HG02759 (cell line): ENCODE measurements around the gene STAT4.

Source experiments
- ATAC-seq: cut with Tn5 transposase; IDR thresholded peaks from one replicate; pipeline ENCODE4 v1.9.1; 2021; ENCODE audit warnings: mild to moderate bottlenecking, moderate library complexity; ENCODE audit not compliant: unreplicated experiment

Gene STAT4

GRCh38 chr2:191149391-191149790 is 1.4 kb downstream of the STAT4 start:
- no peak for ATAC-seq

- no peak for ATAC-seq
Observed at GRCh38 chr2:191148791-191149190, 2.0 kb downstream of the STAT4 start.

GRCh38 chr2:191148281-191148680 is 2.5 kb downstream of the STAT4 start:
- no peak for ATAC-seq

- ATAC-seq: no peak
Observed at GRCh38 chr2:191145769-191146471, 4.9 kb downstream of the STAT4 start.

- no peak for ATAC-seq
Observed at GRCh38 chr2:191144217-191144616, 6.6 kb downstream of the STAT4 start.

GRCh38 chr2:191143791-191144190 is 7.0 kb downstream of the STAT4 start:
- no peak for ATAC-seq

GRCh38 chr2:191128911-191129304 is 21.9 kb downstream of the STAT4 start:
- no peak for ATAC-seq

GRCh38 chr2:191128172-191128910 is 22.5 kb downstream of the STAT4 start:
- no peak for ATAC-seq

GRCh38 chr2:191127235-191127634 is 23.6 kb downstream of the STAT4 start:
- ATAC-seq: no peak

GRCh38 chr2:191126386-191127085 is 24.3 kb downstream of the STAT4 start:
- ATAC-seq: no peak

GRCh38 chr2:191125646-191126045 is 25.1 kb downstream of the STAT4 start:
- no peak for ATAC-seq

GRCh38 chr2:191122638-191123294 is 28.0 kb downstream of the STAT4 start:
- no peak for ATAC-seq

- no peak for ATAC-seq
Observed at GRCh38 chr2:191117341-191117740, 33.5 kb downstream of the STAT4 start.

GRCh38 chr2:191115804-191116203 is 35.0 kb downstream of the STAT4 start:
- ATAC-seq: no peak

GRCh38 chr2:191115391-191115790 is 35.4 kb downstream of the STAT4 start:
- peak; percentile 62 for ATAC-seq

GRCh38 chr2:191114403-191114886 is 36.3 kb downstream of the STAT4 start:
- ATAC-seq: peak; percentile 75

GRCh38 chr2:191113761-191114160 is 37.0 kb downstream of the STAT4 start:
- no peak for ATAC-seq

- ATAC-seq: no peak
Observed at GRCh38 chr2:191112448-191112901, 38.3 kb downstream of the STAT4 start.

- no peak for ATAC-seq
Observed at GRCh38 chr2:191109888-191110287, 40.9 kb downstream of the STAT4 start.

GRCh38 chr2:191108331-191108730 is 42.5 kb downstream of the STAT4 start:
- no peak for ATAC-seq

- no peak for ATAC-seq
Observed at GRCh38 chr2:191105082-191105481, 45.7 kb downstream of the STAT4 start.
